D341Med (cell line): Measurements from ENCODE around the gene COL8A2.
A peak's percentile ranks its signal among the peaks of the same experiment; 100 is the strongest.

ENCODE experiments used
- DNase-seq: peaks from one replicate; pipeline ENCODE4 v3.0.0; 2012; ENCODE audit warnings: low spot score

The COL8A2 gene

GRCh38 chr1:36089393-36090121 is 35.5 kb downstream of the COL8A2 start:
- no peak for DNase-seq

DNA sequence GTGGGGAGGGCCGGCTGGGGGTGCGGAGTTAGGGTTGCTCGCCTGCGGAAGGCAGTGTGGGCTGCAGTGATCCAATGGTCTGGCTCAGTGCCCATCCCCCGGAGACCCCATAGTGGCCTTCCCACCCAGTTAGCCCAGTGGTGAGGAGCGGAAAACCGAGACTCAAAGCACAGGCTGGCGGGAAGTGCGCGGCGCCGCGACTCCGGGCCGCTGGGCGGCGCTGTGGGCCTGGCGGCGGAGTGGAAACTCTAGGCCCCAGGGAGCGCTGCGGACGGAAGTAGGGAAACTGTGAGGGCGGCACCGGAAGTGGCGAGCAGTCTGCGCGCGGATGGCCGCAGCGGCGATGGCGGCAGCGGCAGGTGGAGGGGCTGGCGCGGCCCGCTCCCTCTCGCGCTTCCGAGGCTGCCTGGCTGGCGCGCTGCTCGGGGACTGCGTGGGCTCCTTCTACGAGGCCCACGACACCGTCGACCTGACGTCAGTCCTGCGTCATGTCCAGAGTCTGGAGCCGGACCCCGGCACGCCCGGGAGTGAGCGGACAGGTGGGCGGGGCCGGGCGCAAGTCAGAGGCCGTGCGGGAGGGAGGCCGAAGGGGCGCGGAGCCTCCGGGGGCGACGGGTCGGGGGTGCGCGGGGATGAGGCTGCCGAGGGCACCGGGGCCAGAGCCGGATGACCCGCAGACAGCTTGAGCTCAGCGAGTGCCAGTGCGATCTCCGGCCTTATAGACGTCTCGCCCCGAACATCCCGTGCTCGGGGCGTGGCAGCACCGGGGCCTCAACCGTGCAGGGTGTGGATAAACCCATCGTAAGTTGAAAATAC is 36.2 kb downstream of the COL8A2 start, which contains the start of gene ADPRS:
Gene ADPRS, plus strand, starts transcription at position 316 of the 816 bp plus-strand sequence. Its CDS starts 13 bp downstream, at position 329.
- DNase-seq = peak; percentile 93

GRCh38 chr1:36088265-36088576 is 36.8 kb downstream of the COL8A2 start:
- DNase-seq = no peak

DNA sequence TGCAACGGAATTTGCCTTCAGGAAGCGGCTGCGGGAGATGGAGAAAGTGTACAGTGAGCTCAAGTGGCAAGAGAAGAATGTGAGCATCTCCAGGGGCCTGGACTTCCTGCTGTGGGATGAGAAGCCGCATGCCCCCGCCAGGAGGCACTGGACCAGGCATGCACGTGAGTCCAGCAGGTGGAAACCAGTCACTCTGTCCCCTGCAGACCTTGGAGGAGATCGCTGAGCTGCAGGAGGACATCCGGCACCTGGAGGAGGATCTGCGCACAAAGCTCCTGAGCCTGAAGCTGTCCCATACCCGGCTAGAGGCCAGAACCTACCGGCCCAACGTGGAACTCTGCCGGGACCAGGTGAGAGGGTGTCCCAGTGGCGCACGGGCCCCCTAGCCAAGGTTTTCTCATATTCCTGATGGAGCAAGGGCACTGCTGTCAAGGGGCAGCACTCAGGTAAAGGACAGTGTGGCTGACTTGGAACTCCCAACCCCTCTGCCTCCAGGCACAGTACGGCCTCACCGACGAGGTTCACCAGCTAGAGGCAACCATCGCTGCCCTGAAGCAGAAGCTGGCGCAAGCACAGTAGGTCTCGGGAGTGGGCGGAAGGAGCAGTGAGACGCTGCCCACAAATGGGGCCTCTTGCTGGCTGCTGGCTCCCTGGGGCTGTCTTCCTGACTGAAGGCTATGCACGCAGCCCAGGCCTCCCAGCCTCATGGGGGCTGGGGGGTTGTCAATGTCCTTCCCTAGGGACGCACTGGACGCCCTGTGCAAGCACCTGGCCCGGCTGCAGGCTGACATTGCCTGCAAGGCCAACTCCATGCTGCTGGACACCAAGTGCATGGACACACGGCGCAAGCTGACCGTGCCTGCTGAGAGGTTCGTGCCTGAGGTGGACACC is 37.5 kb downstream of the COL8A2 start:
- DNase-seq = no peak

DNA sequence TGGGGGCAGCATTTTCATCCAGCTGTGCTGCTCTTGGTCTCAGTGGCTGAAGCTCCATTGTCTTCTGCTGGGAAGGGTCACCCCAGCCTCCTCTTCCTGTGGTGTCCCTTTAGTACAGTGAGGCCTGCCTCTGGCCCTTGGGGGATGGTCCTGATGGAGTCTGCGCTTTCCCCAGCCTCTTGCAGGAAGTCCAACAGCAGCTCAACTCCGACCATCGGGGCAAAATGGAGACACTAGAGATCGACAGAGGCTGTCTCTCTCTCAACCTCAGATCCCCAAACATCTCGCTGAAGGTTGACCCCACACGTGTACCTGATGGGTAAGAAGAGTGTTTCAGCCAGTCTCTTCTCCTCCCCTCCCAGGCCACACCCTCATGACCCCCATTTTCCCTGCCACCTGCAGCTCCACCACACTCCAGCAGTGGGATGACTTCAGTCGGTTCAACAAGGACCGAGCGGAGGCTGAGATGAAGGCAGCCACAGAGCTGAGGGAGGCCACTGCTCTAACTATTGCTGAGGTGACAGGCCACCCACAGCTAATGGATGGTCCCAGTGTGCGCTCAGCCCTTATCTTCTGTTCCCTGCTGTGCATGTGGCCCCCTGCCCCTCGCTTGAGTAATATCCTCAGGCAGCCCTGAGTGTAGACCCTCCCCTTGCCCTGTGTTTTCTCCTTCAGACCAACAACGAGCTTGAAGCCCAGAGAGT is 38.3 kb downstream of the COL8A2 start:
- DNase-seq = no peak

DNA sequence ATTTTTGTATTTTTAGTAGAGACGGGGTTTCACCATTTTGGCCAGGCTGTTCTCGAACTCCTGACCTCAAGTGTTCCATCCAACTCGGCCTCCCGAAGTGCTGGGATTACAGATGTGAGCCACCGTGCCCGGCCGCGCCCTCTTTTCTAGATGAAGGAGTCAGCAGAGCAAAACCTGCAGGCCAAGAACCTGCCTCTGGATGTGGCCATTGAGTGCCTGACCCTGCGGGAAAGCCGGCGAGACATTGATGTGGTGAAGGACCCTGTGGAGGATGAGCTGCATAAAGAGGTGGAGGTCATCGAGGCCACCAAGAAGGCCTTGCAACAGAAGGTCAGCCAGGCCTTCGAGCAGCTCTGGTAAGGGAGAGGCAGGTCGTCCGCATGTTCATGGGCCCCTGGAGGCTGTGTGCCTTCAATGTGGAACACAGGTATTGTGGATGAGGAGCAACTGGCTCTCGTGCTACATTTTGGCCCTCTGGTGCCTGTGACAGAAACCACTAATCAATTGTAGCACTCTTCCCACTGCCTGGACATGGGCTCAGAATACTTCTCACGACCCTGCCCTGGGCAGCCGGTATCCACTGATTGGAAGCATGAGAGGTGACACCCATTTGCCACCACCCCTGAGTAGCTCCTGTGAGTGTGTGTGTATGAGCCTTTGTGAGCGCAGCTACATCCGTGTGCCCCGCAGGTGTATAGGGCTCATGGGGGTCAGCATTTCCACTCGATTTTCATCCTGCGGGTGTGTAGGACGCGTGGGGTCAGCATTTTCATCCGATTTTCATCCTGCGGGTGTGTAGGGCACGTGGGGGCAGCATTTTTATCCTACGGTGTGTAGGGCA is 39.1 kb downstream of the COL8A2 start:
- DNase-seq = no peak

GRCh38 chr1:36085126-36085525 is 39.9 kb downstream of the COL8A2 start:
- DNase-seq = no peak

DNA sequence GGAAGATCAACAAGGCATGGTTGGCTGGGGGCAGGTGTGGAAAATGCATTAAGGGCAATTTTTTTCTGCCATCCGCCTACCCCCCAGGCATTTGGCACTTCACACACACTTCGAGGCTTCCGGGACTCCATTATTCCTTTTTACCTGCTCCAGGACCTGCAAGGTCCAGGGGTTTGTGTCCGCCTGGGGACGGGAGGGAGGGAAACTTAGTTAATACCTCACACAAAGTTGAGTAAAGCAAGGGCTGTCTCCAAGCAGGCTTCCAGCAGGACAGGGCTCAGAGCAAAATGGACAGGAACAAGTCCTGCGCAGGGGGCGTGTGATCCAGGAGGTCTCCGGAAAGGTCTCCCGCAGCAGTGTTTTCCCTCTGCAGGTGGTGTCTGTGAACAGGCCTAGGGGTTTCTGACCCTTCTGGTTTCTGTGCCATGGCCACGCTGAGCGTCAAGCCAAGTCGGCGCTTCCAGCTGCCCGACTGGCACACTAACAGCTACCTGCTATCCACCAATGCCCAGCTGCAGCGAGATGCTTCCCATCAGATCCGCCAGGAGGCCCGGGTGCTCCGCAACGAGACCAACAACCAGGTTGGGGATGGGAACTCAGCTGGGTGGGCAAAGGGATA is 40.4 kb downstream of the COL8A2 start:
- no peak for DNase-seq

GRCh38 chr1:36083635-36084496 is 41.2 kb downstream of the COL8A2 start, which contains the start of gene TEKT2:
Gene TEKT2 (plus strand): TSS chr1:36084094. CDS start chr1:36084922, 828 bp downstream.
- peak; percentile 92 for DNase-seq

- no peak for DNase-seq
Observed at GRCh38 chr1:36083219-36083618, 41.8 kb downstream of the COL8A2 start.

DNA sequence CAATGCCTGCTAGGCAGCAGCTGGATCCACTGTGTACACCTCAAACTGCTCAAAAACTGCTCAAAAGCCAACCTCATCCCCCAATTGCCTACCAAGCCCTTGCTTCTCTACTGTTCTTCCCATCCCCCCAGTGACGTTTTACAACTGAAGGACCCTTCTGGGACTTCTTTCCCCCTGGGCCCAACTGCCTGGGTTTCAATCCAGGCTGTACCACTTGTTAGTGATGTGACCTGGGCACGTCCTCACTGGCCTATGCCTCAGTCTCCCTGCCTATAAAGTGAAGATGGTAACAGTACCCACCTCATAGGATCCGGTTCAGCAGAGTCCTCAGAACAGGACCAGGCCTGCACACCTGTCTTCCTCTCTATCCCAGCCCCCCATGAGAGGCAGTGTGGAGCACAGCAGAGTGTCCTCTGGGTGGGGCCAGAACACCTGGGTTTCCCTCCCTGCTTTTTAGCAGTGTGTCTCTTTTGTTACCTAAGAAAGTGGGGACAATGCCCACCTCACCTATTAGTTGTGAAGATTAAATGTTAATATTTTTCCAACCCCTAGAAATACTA is 43.0 kb downstream of the COL8A2 start:
- no peak for DNase-seq

- no peak for DNase-seq
Observed at GRCh38 chr1:36080801-36081200, 44.2 kb downstream of the COL8A2 start.

DNA sequence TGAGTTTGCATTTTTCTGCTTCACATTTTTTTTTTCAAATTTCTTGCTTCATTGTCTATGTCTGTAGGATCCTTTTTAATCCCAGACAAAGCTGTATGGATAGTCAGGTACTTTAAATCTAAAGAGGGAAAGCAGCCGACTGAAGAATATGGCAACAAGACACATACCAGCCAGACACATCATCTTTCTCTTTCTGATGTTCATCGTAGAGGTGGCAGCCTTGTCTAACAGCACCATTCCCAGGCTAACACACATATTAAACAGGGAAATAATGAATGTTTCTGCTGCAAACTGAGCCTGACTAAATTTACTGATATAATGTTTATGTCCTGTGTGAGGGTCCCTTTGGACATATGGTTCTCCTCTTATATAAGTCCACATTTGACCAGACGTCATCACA is 44.8 kb downstream of the COL8A2 start:
- DNase-seq = no peak

DNA sequence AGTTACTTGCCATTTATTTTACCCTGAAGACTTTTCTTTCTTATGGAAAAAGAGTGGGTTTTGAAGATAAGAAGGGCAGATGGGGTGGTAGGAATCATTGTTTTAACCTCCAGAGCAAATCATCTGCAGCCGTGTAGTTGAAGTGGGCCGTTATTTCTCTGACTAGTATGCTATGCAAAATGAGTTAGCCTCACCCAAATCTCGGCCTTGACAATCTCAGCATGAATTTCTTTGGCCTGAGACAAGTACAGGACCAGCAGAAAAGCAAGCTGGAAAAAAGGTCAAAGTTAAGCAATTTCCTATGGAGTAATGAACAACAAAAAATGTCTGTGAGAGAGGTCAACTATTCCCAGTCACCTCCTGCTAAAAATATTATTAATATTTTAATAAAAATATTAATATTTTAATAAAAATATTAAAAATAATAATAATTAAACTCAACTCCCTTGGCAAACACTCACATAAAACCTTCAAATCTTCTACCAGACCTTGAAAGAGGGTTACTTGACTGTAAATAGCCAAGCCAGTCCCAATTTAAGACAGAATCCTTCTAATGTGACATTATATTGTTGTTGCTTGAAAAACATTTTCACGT is 47.9 kb downstream of the COL8A2 start:
- DNase-seq = no peak

GRCh38 chr1:36070349-36070748 is 54.7 kb downstream of the COL8A2 start:
- no peak for DNase-seq

- DNase-seq = no peak
Observed at GRCh38 chr1:36068866-36069265, 56.2 kb downstream of the COL8A2 start.

DNA sequence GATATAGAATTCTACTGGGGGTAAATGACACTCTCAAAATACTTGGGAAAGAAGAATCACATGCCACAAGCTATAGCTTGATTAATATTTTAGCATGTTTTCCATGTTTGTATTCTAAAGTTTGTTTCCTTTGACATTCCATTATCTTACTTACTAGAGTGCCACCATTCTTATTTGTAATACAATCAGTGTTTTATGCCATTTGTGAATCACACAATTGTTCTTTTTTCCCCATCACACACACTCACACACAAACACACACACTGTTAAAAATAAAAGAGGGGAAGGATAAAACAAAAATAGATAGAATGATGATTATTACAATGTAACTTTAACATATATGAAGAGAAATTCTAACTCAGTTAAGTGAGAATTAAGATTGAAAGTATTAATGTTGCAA is 57.2 kb downstream of the COL8A2 start:
- DNase-seq = no peak

DNA sequence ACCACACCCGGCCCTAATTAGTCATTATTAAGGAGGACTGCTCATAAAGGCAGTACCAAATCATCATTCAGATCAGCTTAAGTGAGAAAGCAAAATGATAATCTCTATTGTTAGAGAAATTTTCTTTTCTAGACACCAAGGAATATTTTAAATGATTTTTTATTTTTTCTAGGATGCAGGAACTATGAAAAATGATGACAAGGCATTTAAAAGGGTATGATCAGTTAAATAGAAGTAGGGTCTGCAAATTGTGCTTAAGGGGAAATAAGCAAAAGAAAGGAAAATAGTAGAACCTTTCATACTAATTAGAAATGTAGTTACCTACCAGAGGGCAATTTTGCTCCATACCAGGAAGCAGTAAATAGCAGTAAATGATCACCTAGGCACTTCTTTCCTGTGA is 62.7 kb downstream of the COL8A2 start:
- no peak for DNase-seq

GRCh38 chr1:36055706-36056105 is 69.3 kb downstream of the COL8A2 start:
- DNase-seq = no peak
